ENCODE results near the gene SAE1. TPM values are rescaled to one million over a fixed set of nuclear protein-coding genes. Genes with fewer than 3 reads are reported as not detected.
A peak's percentile ranks its signal among the peaks of the same experiment; 100 is the strongest.

SAE1 gene
- total and polyA plus RNA-seq, 10 of the 15 experiments (the other 5 are each of a cell fraction or from before 2014, with no cell fraction given), result 62.0 to 246 (median 148) TPM

GRCh38 chr19:47109541-47110375 is 20.9 kb upstream of the SAE1 start (continued):
- no peak for TF ChIP-seq USF2 (IDR thresholded peaks at IDR 0.05; ENCODE audit: borderline replicate concordance, low read depth, low read length)
- no peak for TF ChIP-seq EGR1 (IDR thresholded peaks at IDR 0.05; ENCODE audit: borderline replicate concordance in 1 of 2, low read depth in 2 of 2, low read length in 2 of 2)
- no peak for TF ChIP-seq EP300 (IDR thresholded peaks at IDR 0.05; ENCODE audit: borderline replicate concordance in 1 of 2, control insufficient read depth in 1 of 2, low read depth in 2 of 2, low read length in 2 of 2)
- TF ChIP-seq STAT1 (conservative IDR thresholded peaks at IDR 0.05), result no peak
- no peak for TF ChIP-seq SMAD1 (IDR thresholded peaks at IDR 0.05; ENCODE audit: low read depth, partially characterized antibody)

GRCh38 chr19:47110521-47111005 is 20.1 kb upstream of the SAE1 start:
- 0% methylated on average over 12 of the region's 12 CpGs for WGBS (ENCODE audit: insufficient coverage, insufficient replicate concordance, low lambda C conversion rate, missing lambda C conversion rate)
- no peaks in the 10 kb centered on the region for H4K20me1 ChIP-seq (ENCODE audit: control insufficient read depth, insufficient read depth)
- H3K27ac ChIP-seq (ENCODE audit: control insufficient read depth, insufficient read depth), result peak overlapping the region; percentile 99
- no peak for ATAC-seq
- ChIA-PET RAD21 (ENCODE audit: unreplicated experiment) (no interaction called here), SMC1A (ENCODE audit: uncharacterized antibody, unreplicated experiment) (interaction anchor here (0.9 to 1.3 kb wide), 3 partner anchors 21 to 100 kb away, joined by 3 to 4 read pairs (median 3); partner anchors contain the start of gene SAE1), POLR2A (interaction anchor here (1.0 to 1.4 kb wide), 3 partner anchors 11 to 21 kb away, joined by 3 to 7 read pairs (median 7); partner anchors contain the start of gene SAE1), CTCF (interaction anchor here (0.9 to 1.0 kb wide), 2 partner anchors 39 to 134 kb away, joined by 3 read pairs; no protein-coding TSS in a partner anchor)
- H3K27me3 ChIP-seq (replicated peaks in 1 of 2; ENCODE audit: control insufficient read depth in 2 of 2, insufficient read depth in 2 of 2, low read length in 1 of 2), result no peaks in the 10 kb centered on the region
- no peaks in the 10 kb centered on the region; a peak in 1 of 4 replicates for H3K36me3 ChIP-seq (ENCODE audit: control insufficient read depth in 2 of 2, insufficient read depth in 2 of 2, low read length in 1 of 2)
- TF ChIP-seq CREM (IDR thresholded peaks at IDR 0.05; ENCODE audit: low read depth) (no peak), SIN3A (IDR thresholded peaks at IDR 0.05; ENCODE audit: low read depth, low read length) (no peak), HSF1 (IDR thresholded peaks at IDR 0.05; ENCODE audit: low read depth, low read length) (no peak), POLR2AphosphoS5 (IDR thresholded peaks at IDR 0.05; ENCODE audit: low read length) (peak; percentile 23; the same call in 1 of the 2 replicates), CBFB (IDR thresholded peaks at IDR 0.05; ENCODE audit: low read depth) (0 out of 2 replicates have a peak, but pooled peaks have one; percentile 16), TAF1 (IDR thresholded peaks at IDR 0.05; ENCODE audit: borderline replicate concordance, low read depth, low read length) (peak; percentile 13; the same call in 1 of the 2 replicates), TBL1XR1 (IDR thresholded peaks at IDR 0.05; ENCODE audit: low read depth, low read length) (no peak)
- no peaks in the 10 kb centered on the region for H3K9me3 ChIP-seq (replicated peaks; ENCODE audit: control insufficient read depth, insufficient read depth, low read length)
- peaks cover 11% of the 10 kb centered on the region for H3K4me1 ChIP-seq (ENCODE audit: control insufficient read depth, insufficient read depth, low read length)
- no peak for DNase-seq (ENCODE audit: low read depth, low spot score)
- no peak overlapping the region for H2AFZ ChIP-seq (ENCODE audit: control insufficient read depth, low read depth, low read length)
- H3K9ac ChIP-seq (ENCODE audit: control insufficient read depth, insufficient read depth, low read length), result peak overlapping the region; percentile 100
- no TSS peak for BruUV-seq (replicated peaks)
- H3K4me2 ChIP-seq (ENCODE audit: control insufficient read depth, insufficient read depth), result peak overlapping the region; percentile 77
- FAIRE-seq, result no peak
- intact Hi-C loops (cut with micrococcal nuclease; ENCODE audit: unreplicated experiment), result loop anchor here (10.0 kb wide), 1 partner anchor 256 kb away; the partner anchor contains the start of gene AP2S1
- in situ Hi-C loops (cut with MboI), result no loop called here
- peaks cover 72% of the 10 kb centered on the region for H3K79me2 ChIP-seq (ENCODE audit: control insufficient read depth, insufficient read depth, low read length)
- H3K4me3 ChIP-seq, result peak overlapping the region; percentile 98

Measured in GM12878 (cell line).